Measurements from ENCODE around the gene CMSS1.

GRCh38 chr3:100123112-100123511 is 305.4 kb downstream of the CMSS1 start:
- TF ChIP-seq CTCF (IDR thresholded peaks at IDR 0.05) (no peak), POLR2A (IDR thresholded peaks at IDR 0.05) (no peak)
